ENCODE measurements around the gene CELA1.

DNA sequence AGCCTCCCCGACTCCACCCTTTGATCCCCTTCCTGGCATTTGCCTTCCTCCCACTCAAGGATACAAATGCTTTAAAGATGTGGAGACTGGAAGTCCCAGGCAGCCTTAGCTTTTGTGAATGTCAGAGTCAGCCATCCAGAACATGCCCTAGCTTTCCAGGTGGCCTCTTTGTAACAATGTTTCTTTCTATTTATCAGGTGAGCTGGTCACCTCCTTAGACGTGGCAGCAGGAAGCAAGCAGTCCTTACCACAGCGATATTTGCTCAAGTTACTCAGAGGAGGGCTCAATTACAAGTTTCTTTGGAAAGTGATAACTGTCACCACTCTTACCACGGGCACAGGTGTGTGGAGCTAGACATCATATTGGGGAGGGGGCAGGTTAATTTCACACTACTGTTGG is 39.9 kb upstream of the CELA1 start:
- TF ChIP-seq EZH2phosphoT487 (IDR thresholded peaks at IDR 0.05; ENCODE audit: insufficient read depth, low read depth) (no peak), EZH2 (IDR thresholded peaks at IDR 0.05; ENCODE audit: insufficient read depth, poor library complexity, severe bottlenecking) (no peak)
